Ishikawa (cell line): ENCODE measurements around the gene SMYD5.

ENCODE experiments used
- MAX ChIP-seq: IDR thresholded peaks from 2 replicates; pipeline ENCODE4 v1.6.1; 2012
- NFIC ChIP-seq: IDR thresholded peaks from 2 replicates; pipeline ENCODE4 v1.6.1; 2012
- REST ChIP-seq: IDR thresholded peaks from 2 replicates; pipeline ENCODE4 v1.6.1; 2012; ENCODE audit warnings: low read depth, mild to moderate bottlenecking

- TF ChIP-seq MAX (no peak), NFIC (no peak), REST (no peak)
These were observed 1.4 kb upstream of the SMYD5 start for GRCh38 chr2:73212448-73213176.
